K562 (cell line): ENCODE results near the gene SPPL2C. TPM values are rescaled to one million over a fixed set of nuclear protein-coding genes. Genes with fewer than 3 reads are reported as not detected.

Experiments used
- ATAC-seq: fragments of 200-7000 bp; cut with Tn5 transposase; 3 replicates; pipeline ENCODE4 v1.9.1; 2020; ENCODE audit warnings: moderate library complexity
- BruUV-seq: library from RNA; stranded (reverse); fragments of 400-500 nt; replicated peaks from 2 replicates; lab custom pipeline; 2021; lab: Mats Ljungman, UMichigan
- CTCF ChIA-PET: fragments of 300-600 bp; formaldehyde crosslinking; extraction: SDS; loops from one replicate; lab custom pipeline; 2021; ENCODE audit warnings: low intra/inter-chr PET ratio; lab: Yijun Ruan, JAX
- POLR2A ChIA-PET: fragments of 300-600, 350-650 bp; sonication (Branson Sonifier 250); formaldehyde crosslinking; extraction: SDS; loops from one replicate; lab custom pipeline; 2021; ENCODE audit warnings: antibody characterized with exemption, inconsistent platforms; lab: Yijun Ruan, JAX
- DNase-seq, 4 experiments: peaks; one replicate each; pipeline versions ENCODE4 v3.0.0 to v3.0.0-alpha.2; 2011 to 2018; ENCODE audit warnings: low spot score in 3 of 4, mixed read lengths in 3 of 4; ENCODE audit errors: extremely low read depth in 1 of 4
- FAIRE-seq: peaks from 2 replicates; lab custom pipeline; 2011; peaks lifted over from hg19 to GRCh38; lab: Jason Lieb, UNC
- H2AFZ ChIP-seq: 2 replicates; pipeline ENCODE4 v1.6.0; 2011; ENCODE audit warnings: low read depth, low read length, control low read depth, inconsistent platforms
- H3K27ac ChIP-seq: fragments of 200-600 bp; 3 replicates; pipeline ENCODE4 v1.8.0; 2011; ENCODE audit warnings: low read depth, mild to moderate bottlenecking, control low read depth, inconsistent platforms, low read length, moderate library complexity, mixed read lengths; ENCODE audit errors: extremely low read depth
- H3K27me3 ChIP-seq, 2 experiments: fragments of 300-600 bp in 1 of 2; 2 replicates in 1 of 2; 3 replicates in 1 of 2; pipeline versions ENCODE4 v1.6.0 to v1.8.0; 2011; ENCODE audit warnings: inconsistent platforms in 2 of 2, low read length in 2 of 2, mild to moderate bottlenecking in 1 of 2, mixed read lengths in 1 of 2, moderate library complexity in 1 of 2; ENCODE audit not compliant: control insufficient read depth in 2 of 2, insufficient read depth in 2 of 2
- H3K36me3 ChIP-seq: fragments of 300-600 bp; 3 replicates; pipeline ENCODE4 v1.8.0; 2011; ENCODE audit warnings: mild to moderate bottlenecking, low read length, inconsistent platforms; ENCODE audit not compliant: control insufficient read depth, insufficient read depth
- H3K4me1 ChIP-seq, 2 experiments: fragments of 200-600 bp in 1 of 2; replicated peaks in 1 of 2; 2 replicates in 1 of 2; 3 replicates in 1 of 2; pipeline versions ENCODE4 v1.5.1 to v1.8.0; 2011; ENCODE audit warnings: inconsistent platforms in 2 of 2, low read length in 2 of 2, mild to moderate bottlenecking in 1 of 2, mixed read lengths in 1 of 2, moderate library complexity in 1 of 2; ENCODE audit not compliant: control insufficient read depth in 2 of 2, insufficient read depth in 2 of 2
- H3K4me2 ChIP-seq: 2 replicates; pipeline ENCODE4 v1.6.1; 2011; ENCODE audit warnings: low read length, control low read depth, inconsistent platforms, mixed read lengths; ENCODE audit not compliant: insufficient read depth
- H3K4me3 ChIP-seq: fragments of 200-600 bp; sonication (generic), shearing (Covaris generic); 2 replicates; pipeline ENCODE4 v1.5.1; 2016; ENCODE audit warnings: control low read depth, inconsistent platforms
- H3K79me2 ChIP-seq: fragments of 200-600 bp; 3 replicates; pipeline ENCODE4 v1.8.0; 2011; ENCODE audit warnings: low read length, inconsistent platforms; ENCODE audit not compliant: control insufficient read depth, insufficient read depth
- H3K9ac ChIP-seq, 2 experiments: 2 replicates each; pipeline versions ENCODE4 v1.6.0 to v1.6.1; 2011; ENCODE audit warnings: low read depth in 2 of 2, low read length in 2 of 2, control low read depth in 1 of 2, inconsistent platforms in 1 of 2, mild to moderate bottlenecking in 1 of 2, mixed read lengths in 1 of 2; ENCODE audit not compliant: insufficient read depth in 1 of 2
- H3K9me1 ChIP-seq: one replicate; pipeline ENCODE4 v1.6.0; 2011; ENCODE audit warnings: inconsistent platforms, mild to moderate bottlenecking, low read length, moderate library complexity; ENCODE audit not compliant: control insufficient read depth, insufficient read depth
- H3K9me3 ChIP-seq: replicated peaks from 2 replicates; pipeline ENCODE4 v1.5.1; 2011; ENCODE audit warnings: low read depth, low read length, inconsistent platforms; ENCODE audit not compliant: control insufficient read depth, insufficient read depth
- H4K20me1 ChIP-seq: replicated peaks from 2 replicates; pipeline ENCODE4 v1.6.1; 2011; ENCODE audit warnings: low read length, inconsistent platforms, mixed read lengths; ENCODE audit not compliant: control insufficient read depth, insufficient read depth
- CHD4 ChIP-seq: fragments of 200-600 bp; sonication (generic); IDR thresholded peaks from 3 replicates; pipeline ENCODE4 v1.6.1; 2012; ENCODE audit warnings: low read depth, mild to moderate bottlenecking, mixed read lengths, low read length, inconsistent platforms; ENCODE audit not compliant: insufficient read depth, insufficient replicate concordance, poor library complexity, severe bottlenecking
- PTBP1 ChIP-seq: fragments of 200-400 bp; formaldehyde crosslinking; IDR thresholded peaks from 2 replicates; pipeline ENCODE4 v1.6.1; 2017; ENCODE audit warnings: low read depth, low read length
- ZNF639 ChIP-seq, 2 experiments: fragments of 200-800 bp in 1 of 2; sonication (Bioruptor generic) in 1 of 2; sonication (generic) in 1 of 2; formaldehyde crosslinking in 1 of 2; IDR thresholded peaks in 1 of 2; conservative IDR thresholded peaks in 1 of 2; 2 replicates each; pipeline versions ENCODE4 v1.5.0 to v1.6.1; 2016 to 2020; ENCODE audit warnings: missing compliant biosample characterization in 1 of 2, missing genetic modification characterization in 1 of 2, missing genetic modification reagents in 1 of 2
- WGBS: fragments of 100-300 bp; shearing (Covaris generic); methylation state at CpG from one replicate; pipeline ENCODE4 v1.1.6; 2016; ENCODE audit warnings: low coverage, mixed read lengths; ENCODE audit not compliant: insufficient coverage; ENCODE audit errors: missing lambda C conversion rate; 5-methylcytosine and 5-hydroxymethylcytosine counted together
- in situ Hi-C: fragments of 300-500 bp; cut with MboI; formaldehyde crosslinking; loops from 4 replicates; pipeline ENCODE4 v1.15.0; 2018; ENCODE audit warnings: inconsistent platforms, mixed read lengths
- intact Hi-C: fragments of 100-400 bp; cut with micrococcal nuclease; formaldehyde crosslinking; loops from 2 replicates; pipeline ENCODE4 v1.14.2; 2022
- polyA plus RNA-seq, 8 experiments: library from polyadenylated mRNA; depleted of rRNA in 4 of 8; stranded (reverse) in 5 of 8; unstranded in 3 of 8; fragments of >200 nt; fragmentation: Nextera tagmentation in 2 of 8; fragmentation: Illumina TruSeq in 1 of 8; extraction: Ambion mirVana in 2 of 8; extraction: Trizol in 1 of 8; gene quantifications; 2 replicates each; pipeline versions ENCODE4 v1.2.1 to v1.2.3, GENCODE V29; 2011 to 2014; ENCODE audit warnings: inconsistent platforms in 1 of 8, missing spikeins in 1 of 8
- total RNA-seq, 7 experiments: library from RNA; depleted of rRNA in 6 of 7; stranded (reverse); fragments of >200 nt in 6 of 7; fragmentation: Illumina TruSeq in 2 of 7; extraction: Trizol in 2 of 7; gene quantifications; 2 replicates each; pipeline versions ENCODE4 v1.2.1 to v1.2.3, GENCODE V29; 2011 to 2021; ENCODE audit warnings: low replicate concordance in 1 of 7
- TF ChIP-seq, protein P1 (sequence below): fragments of 450-650 bp; IDR thresholded peaks from 2 replicates; pipeline ENCODE4 v1.6.1; 2018; ENCODE audit not compliant: partially characterized antibody

SPPL2C gene
- total and polyA plus RNA-seq, 9 of the 15 experiments (the other 6 are each of a cell fraction or from before 2014, with no cell fraction given), result not detected

- ChIA-PET CTCF (no interaction called here), POLR2A (interaction anchor here (0.5 kb wide), 1 partner anchor 554 kb away, joined by 4 read pairs; no protein-coding TSS in a partner anchor)
- H3K9me3 ChIP-seq, result no peaks in the 10 kb centered on the region
- ATAC-seq (no peak), FAIRE-seq (no peak), DNase-seq (no peak)
- no peaks in the 10 kb centered on the region; the same call in none of the 2 replicates for H4K20me1 ChIP-seq
- H3K4me1 ChIP-seq, result peaks cover 0 to 6% of the 10 kb centered on the region in 2 experiments; a peak in 1 of 5 replicates
- no peaks in the 10 kb centered on the region for H3K79me2 ChIP-seq
- no peak overlapping the region for H3K4me2 ChIP-seq
- in situ Hi-C loops (loop anchor here (25.0 kb wide), 1 partner anchor 429 kb away; no protein-coding TSS in a partner anchor), intact Hi-C loops (no loop called here)
- 1% methylated on average over 9 of the region's 9 CpGs for WGBS
- H3K4me3 ChIP-seq, result no peak overlapping the region
- peaks cover 9 to 58% of the 10 kb centered on the region in 2 experiments; a peak in 4 of 5 replicates for H3K27me3 ChIP-seq
- H3K27ac ChIP-seq, result no peak overlapping the region
- H3K36me3 ChIP-seq, result no peaks in the 10 kb centered on the region
- H3K9me1 ChIP-seq, result peaks cover 3% of the 10 kb centered on the region
- no peak overlapping the region for H2AFZ ChIP-seq
- no peak overlapping the region for H3K9ac ChIP-seq
- TF ChIP-seq, protein P1, sequence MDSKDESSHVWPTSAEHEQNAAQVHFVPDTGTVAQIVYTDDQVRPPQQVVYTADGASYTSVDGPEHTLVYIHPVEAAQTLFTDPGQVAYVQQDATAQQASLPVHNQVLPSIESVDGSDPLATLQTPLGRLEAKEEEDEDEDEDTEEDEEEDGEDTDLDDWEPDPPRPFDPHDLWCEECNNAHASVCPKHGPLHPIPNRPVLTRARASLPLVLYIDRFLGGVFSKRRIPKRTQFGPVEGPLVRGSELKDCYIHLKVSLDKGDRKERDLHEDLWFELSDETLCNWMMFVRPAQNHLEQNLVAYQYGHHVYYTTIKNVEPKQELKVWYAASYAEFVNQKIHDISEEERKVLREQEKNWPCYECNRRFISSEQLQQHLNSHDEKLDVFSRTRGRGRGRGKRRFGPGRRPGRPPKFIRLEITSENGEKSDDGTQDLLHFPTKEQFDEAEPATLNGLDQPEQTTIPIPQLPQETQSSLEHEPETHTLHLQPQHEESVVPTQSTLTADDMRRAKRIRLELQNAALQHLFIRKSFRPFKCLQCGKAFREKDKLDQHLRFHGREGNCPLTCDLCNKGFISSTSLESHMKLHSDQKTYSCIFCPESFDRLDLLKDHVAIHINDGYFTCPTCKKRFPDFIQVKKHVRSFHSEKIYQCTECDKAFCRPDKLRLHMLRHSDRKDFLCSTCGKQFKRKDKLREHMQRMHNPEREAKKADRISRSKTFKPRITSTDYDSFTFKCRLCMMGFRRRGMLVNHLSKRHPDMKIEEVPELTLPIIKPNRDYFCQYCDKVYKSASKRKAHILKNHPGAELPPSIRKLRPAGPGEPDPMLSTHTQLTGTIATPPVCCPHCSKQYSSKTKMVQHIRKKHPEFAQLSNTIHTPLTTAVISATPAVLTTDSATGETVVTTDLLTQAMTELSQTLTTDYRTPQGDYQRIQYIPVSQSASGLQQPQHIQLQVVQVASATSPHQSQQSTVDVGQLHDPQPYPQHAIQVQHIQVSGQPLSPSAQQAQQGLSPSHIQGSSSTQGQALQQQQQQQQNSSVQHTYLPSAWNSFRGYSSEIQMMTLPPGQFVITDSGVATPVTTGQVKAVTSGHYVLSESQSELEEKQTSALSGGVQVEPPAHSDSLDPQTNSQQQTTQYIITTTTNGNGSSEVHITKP, result peak; percentile 25
- no peak for TF ChIP-seq ZNF639 (CRISPR knock-in tag; conservative IDR thresholded peaks at IDR 0.05 in 1 of 2, IDR thresholded peaks at IDR 0.05 in 1 of 2)
- no peak for TF ChIP-seq CHD4
- no peak for TF ChIP-seq PTBP1
- BruUV-seq, result no TSS peak
Measured at GRCh38 chr17:45841186-45841585, 3.5 kb upstream of the SPPL2C start.
